CD14-positive monocyte (primary cell): ENCODE results near the gene NEFH. TPM values are rescaled to one million over a fixed set of nuclear protein-coding genes. Genes with fewer than 3 reads are reported as not detected.

Source experiments
- DNase-seq, 3 donors: peaks; one replicate each; pipeline ENCODE4 v3.0.0-alpha.2; 2011 to 2022
- H2AFZ ChIP-seq: 2 replicates; pipeline ENCODE4 v1.6.0; 2012; ENCODE audit warnings: mild to moderate bottlenecking, low read depth, low read length, inconsistent platforms; ENCODE audit not compliant: insufficient read depth, poor library complexity, severe bottlenecking
- H3K27ac ChIP-seq, 2 donors: 1 replicate in 1 of 2; 2 replicates in 1 of 2; pipeline ENCODE4 v1.5.1; 2012 to 2013; ENCODE audit warnings: low read length in 2 of 2, control low read depth in 1 of 2, inconsistent platforms in 1 of 2, low read depth in 1 of 2, mild to moderate bottlenecking in 1 of 2
- H3K27me3 ChIP-seq, 2 donors: one replicate each; pipeline versions ENCODE4 v1.6.0 to v1.6.1; 2011 to 2013; ENCODE audit warnings: low read length in 2 of 2; ENCODE audit not compliant: control insufficient read depth in 2 of 2, insufficient read depth in 2 of 2
- H3K36me3 ChIP-seq, 2 donors: replicated peaks in 1 of 2; 1 replicate in 1 of 2; 2 replicates in 1 of 2; pipeline versions ENCODE4 v1.5.1 to v1.6.1; 2012 to 2013; ENCODE audit warnings: low read length in 2 of 2, control low read depth in 1 of 2, inconsistent platforms in 1 of 2, mild to moderate bottlenecking in 1 of 2; ENCODE audit not compliant: insufficient read depth in 2 of 2, control insufficient read depth in 1 of 2
- H3K4me1 ChIP-seq, 2 donors: 1 replicate in 1 of 2; 2 replicates in 1 of 2; pipeline versions ENCODE4 v1.5.1 to v1.6.1; 2012 to 2013; ENCODE audit warnings: low read length in 2 of 2, control low read depth in 1 of 2, inconsistent platforms in 1 of 2, mild to moderate bottlenecking in 1 of 2, moderate library complexity in 1 of 2; ENCODE audit not compliant: insufficient read depth in 2 of 2, control insufficient read depth in 1 of 2
- H3K4me2 ChIP-seq: replicated peaks from 2 replicates; pipeline ENCODE3; 2012; ENCODE audit warnings: low read length, moderate library complexity, mild to moderate bottlenecking; ENCODE audit not compliant: poor library complexity, severe bottlenecking; ENCODE audit errors: extremely low read depth
- H3K4me3 ChIP-seq, 3 experiments: fragments of 200-600 bp in 1 of 3; sonication (generic) in 1 of 3; replicated peaks in 1 of 3; 1 replicate in 2 of 3; 2 replicates in 1 of 3; pipeline ENCODE4 v1.5.1; 2011 to 2013; ENCODE audit warnings: low read length in 3 of 3, mild to moderate bottlenecking in 3 of 3, control low read depth in 2 of 3, low read depth in 2 of 3, inconsistent platforms in 1 of 3, moderate library complexity in 1 of 3
- H3K79me2 ChIP-seq: 2 replicates; pipeline ENCODE4 v1.6.0; 2012; ENCODE audit warnings: mild to moderate bottlenecking, control low read depth, inconsistent platforms, low read length, moderate library complexity; ENCODE audit not compliant: insufficient read depth
- H3K9ac ChIP-seq: 2 replicates; pipeline ENCODE4 v1.6.0; 2017; ENCODE audit warnings: low read length, mild to moderate bottlenecking; ENCODE audit not compliant: insufficient read depth, poor library complexity, severe bottlenecking
- H3K9me3 ChIP-seq, 2 donors: replicated peaks in 1 of 2; 1 replicate in 1 of 2; 2 replicates in 1 of 2; pipeline versions ENCODE4 v1.5.1 to v1.6.1; 2012 to 2013; ENCODE audit warnings: low read length in 2 of 2, control low read depth in 1 of 2; ENCODE audit not compliant: control insufficient read depth in 1 of 2, insufficient read depth in 1 of 2
- H4K20me1 ChIP-seq: 2 replicates; pipeline ENCODE4 v1.6.0; 2012; ENCODE audit warnings: mild to moderate bottlenecking, low read length, control low read depth, moderate library complexity; ENCODE audit not compliant: insufficient read depth
- H3K27ac Mint-ChIP-seq, 7 donors: one replicate each; pipeline ENCODE4 v1.8.0; 2020; ENCODE audit warnings: mild to moderate bottlenecking in 7 of 7, mixed read lengths in 7 of 7, moderate library complexity in 6 of 7, inconsistent platforms in 2 of 7
- H3K27me3 Mint-ChIP-seq, 3 donors: one replicate each; pipeline ENCODE4 v1.8.0; 2021 to 2022; ENCODE audit warnings: low read depth in 3 of 3, mild to moderate bottlenecking in 3 of 3, mixed read lengths in 3 of 3, moderate library complexity in 3 of 3, inconsistent platforms in 1 of 3
- H3K36me3 Mint-ChIP-seq, 2 donors: one replicate each; pipeline ENCODE4 v1.8.0; 2020; ENCODE audit warnings: mixed read lengths in 2 of 2, inconsistent platforms in 1 of 2, mild to moderate bottlenecking in 1 of 2
- H3K4me1 Mint-ChIP-seq: one replicate; pipeline ENCODE4 v1.8.0; 2020; ENCODE audit warnings: mild to moderate bottlenecking, mixed read lengths
- H3K4me3 Mint-ChIP-seq, 2 donors: one replicate each; pipeline ENCODE4 v1.8.0; 2020; ENCODE audit warnings: mild to moderate bottlenecking in 2 of 2, mixed read lengths in 2 of 2, moderate library complexity in 1 of 2
- H3K9me3 Mint-ChIP-seq, 7 donors: one replicate each; pipeline ENCODE4 v1.8.0; 2020 to 2022; ENCODE audit warnings: mixed read lengths in 7 of 7, mild to moderate bottlenecking in 6 of 7, moderate library complexity in 6 of 7, inconsistent platforms in 2 of 7
- WGBS: methylation state at CpG from one replicate; pipeline ENCODE4 v1.1.5; 2013; ENCODE audit warnings: missing lambda C conversion rate; ENCODE audit not compliant: insufficient coverage; 5-methylcytosine and 5-hydroxymethylcytosine counted together
- intact Hi-C, 2 donors: fragments of 100-400 bp; cut with micrococcal nuclease; formaldehyde crosslinking; loops; one replicate each; pipeline versions ENCODE4 v1.15.0 to v1.15.1; 2023
- polyA plus RNA-seq, 3 donors: library from polyadenylated mRNA; depleted of rRNA in 1 of 3; unstranded in 2 of 3; stranded (reverse) in 1 of 3; fragments of 300-500 nt in 2 of 3; fragments of >200 nt in 1 of 3; fragmentation: Illumina TruSeq in 2 of 3; gene quantifications; 1 replicate in 2 of 3; 2 replicates in 1 of 3; pipeline ENCODE4 v1.2.3, GENCODE V29; 2012 to 2021
- TF ChIP-seq, protein P1 (sequence below): fragments of 200-600 bp; IDR thresholded peaks from one replicate; pipeline ENCODE4 v1.8.0; 2022; ENCODE audit warnings: antibody characterized with exemption, mild to moderate bottlenecking

Gene NEFH
- polyA plus RNA-seq, 3 donors = 0.20 to 1.2 (median 0.74) TPM

DNA sequence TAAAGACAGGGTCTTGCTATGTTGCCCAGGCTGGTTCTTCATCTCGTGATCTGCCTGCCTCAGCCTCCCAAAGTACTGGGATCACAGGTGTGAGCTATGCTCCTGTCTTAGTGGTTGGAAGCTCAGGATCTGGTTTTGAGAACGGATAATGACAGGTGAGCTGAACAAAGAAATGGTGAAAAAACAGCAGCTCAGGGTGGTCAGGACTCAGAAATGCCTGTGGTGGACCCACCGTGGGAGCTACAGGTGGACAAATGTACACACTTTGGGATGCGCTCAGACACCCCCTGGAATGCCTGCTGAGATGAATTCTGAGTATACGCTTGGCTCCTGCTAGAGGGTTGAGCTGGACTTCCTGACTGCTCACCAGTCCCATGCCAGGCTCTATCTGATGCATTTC is 32.1 kb upstream of the NEFH start:
- no peak overlapping the region for H3K4me3 ChIP-seq
- DNase-seq = no peak
- intact Hi-C loops = no loop called here
- H3K36me3 Mint-ChIP-seq = no peaks in the 10 kb centered on the region
- TF ChIP-seq, protein P1, sequence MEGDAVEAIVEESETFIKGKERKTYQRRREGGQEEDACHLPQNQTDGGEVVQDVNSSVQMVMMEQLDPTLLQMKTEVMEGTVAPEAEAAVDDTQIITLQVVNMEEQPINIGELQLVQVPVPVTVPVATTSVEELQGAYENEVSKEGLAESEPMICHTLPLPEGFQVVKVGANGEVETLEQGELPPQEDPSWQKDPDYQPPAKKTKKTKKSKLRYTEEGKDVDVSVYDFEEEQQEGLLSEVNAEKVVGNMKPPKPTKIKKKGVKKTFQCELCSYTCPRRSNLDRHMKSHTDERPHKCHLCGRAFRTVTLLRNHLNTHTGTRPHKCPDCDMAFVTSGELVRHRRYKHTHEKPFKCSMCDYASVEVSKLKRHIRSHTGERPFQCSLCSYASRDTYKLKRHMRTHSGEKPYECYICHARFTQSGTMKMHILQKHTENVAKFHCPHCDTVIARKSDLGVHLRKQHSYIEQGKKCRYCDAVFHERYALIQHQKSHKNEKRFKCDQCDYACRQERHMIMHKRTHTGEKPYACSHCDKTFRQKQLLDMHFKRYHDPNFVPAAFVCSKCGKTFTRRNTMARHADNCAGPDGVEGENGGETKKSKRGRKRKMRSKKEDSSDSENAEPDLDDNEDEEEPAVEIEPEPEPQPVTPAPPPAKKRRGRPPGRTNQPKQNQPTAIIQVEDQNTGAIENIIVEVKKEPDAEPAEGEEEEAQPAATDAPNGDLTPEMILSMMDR = no peak
- H3K4me1 ChIP-seq = no peaks in the 10 kb centered on the region
- WGBS = 95% methylated on average over 4 of the region's 5 CpGs
- H3K27me3 Mint-ChIP-seq = peaks cover 2 to 3% (median 2%) of the 10 kb centered on the region in 3 donors
- no peaks in the 10 kb centered on the region for H3K9me3 Mint-ChIP-seq
- no peak overlapping the region for H3K27ac ChIP-seq
- no peaks in the 10 kb centered on the region for H3K4me1 Mint-ChIP-seq
- no peaks in the 10 kb centered on the region for H3K27me3 ChIP-seq
- H3K9me3 ChIP-seq = no peaks in the 10 kb centered on the region
- no peak overlapping the region for H2AFZ ChIP-seq
- H4K20me1 ChIP-seq = no peaks in the 10 kb centered on the region
- H3K27ac Mint-ChIP-seq = no peak overlapping the region
- H3K36me3 ChIP-seq = no peaks in the 10 kb centered on the region
- H3K4me2 ChIP-seq = no peak overlapping the region
- H3K79me2 ChIP-seq = no peaks in the 10 kb centered on the region
- H3K9ac ChIP-seq = no peak overlapping the region
- no peak overlapping the region for H3K4me3 Mint-ChIP-seq

DNA sequence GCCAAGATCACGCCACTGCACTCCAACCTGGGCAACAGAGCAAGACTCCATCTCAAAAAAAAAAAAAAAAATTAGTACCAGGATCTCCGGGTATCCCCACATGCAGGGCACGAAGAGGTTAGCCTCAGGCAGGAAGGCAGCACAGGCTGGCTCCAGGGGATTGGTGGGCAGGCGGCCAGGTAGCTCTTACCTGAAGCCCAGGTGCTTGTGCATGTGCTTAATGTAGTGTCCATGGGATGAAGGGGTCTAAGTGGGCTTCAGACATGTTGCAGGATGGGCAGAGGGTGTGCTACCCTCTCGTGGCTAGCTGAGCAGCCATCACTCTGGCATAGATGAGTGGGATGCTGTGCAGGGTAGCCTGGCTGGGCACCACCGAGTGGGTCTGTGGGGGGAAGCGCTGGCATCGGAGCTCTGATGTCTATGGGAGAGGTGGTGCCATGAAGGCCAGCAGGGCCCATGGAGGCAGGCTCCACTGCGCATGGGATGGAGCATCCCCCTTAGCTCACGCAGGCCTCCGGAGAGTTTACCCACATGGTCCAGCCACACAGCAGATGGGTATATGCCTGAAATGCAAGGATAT is 30.6 kb upstream of the NEFH start:
- TF ChIP-seq, protein P1 = no peak
- no peak overlapping the region for H2AFZ ChIP-seq
- intact Hi-C loops = no loop called here
- H4K20me1 ChIP-seq = no peaks in the 10 kb centered on the region
- H3K4me3 Mint-ChIP-seq = no peak overlapping the region
- no peaks in the 10 kb centered on the region for H3K9me3 ChIP-seq
- WGBS = 90% methylated on average over 9 of the region's 11 CpGs
- no peaks in the 10 kb centered on the region for H3K79me2 ChIP-seq
- DNase-seq = no peak
- no peak overlapping the region for H3K27ac Mint-ChIP-seq
- no peaks in the 10 kb centered on the region for H3K27me3 ChIP-seq
- H3K36me3 ChIP-seq = no peaks in the 10 kb centered on the region
- H3K4me3 ChIP-seq = no peak overlapping the region
- no peak overlapping the region for H3K27ac ChIP-seq
- H3K4me2 ChIP-seq = no peak overlapping the region
- H3K27me3 Mint-ChIP-seq = peaks cover 0 to 2% (median 0%) of the 10 kb centered on the region in 3 donors
- H3K9me3 Mint-ChIP-seq = no peaks in the 10 kb centered on the region
- no peaks in the 10 kb centered on the region for H3K4me1 Mint-ChIP-seq
- no peaks in the 10 kb centered on the region for H3K36me3 Mint-ChIP-seq
- no peaks in the 10 kb centered on the region for H3K4me1 ChIP-seq
- H3K9ac ChIP-seq = no peak overlapping the region
